HCT116 (cell line): ENCODE results near the gene SNX22. TPM values are rescaled to one million over a fixed set of nuclear protein-coding genes. Genes with fewer than 3 reads are reported as not detected.

Experiments
- ATAC-seq: fragments of 200-7000 bp; cut with Tn5 transposase; 2 replicates; pipeline ENCODE4 v1.9.1; 2020; ENCODE audit warnings: mild to moderate bottlenecking, moderate library complexity
- BruUV-seq: library from RNA; stranded (reverse); fragments of 400-500 nt; replicated peaks from 2 replicates; lab custom pipeline; 2021; lab: Mats Ljungman, UMichigan
- CTCF ChIA-PET: fragments of 300-600 bp; sonication (Branson Sonifier 250); formaldehyde crosslinking; loops from one replicate; lab custom pipeline; 2021; ENCODE audit warnings: antibody characterized with exemption; lab: Charles Lee
- POLR2A ChIA-PET: fragments of 300-600, 350-600 bp; sonication (Branson Sonifier 250); formaldehyde crosslinking; loops from one replicate; lab custom pipeline; 2021; ENCODE audit warnings: antibody characterized with exemption; lab: Charles Lee
- RAD21 ChIA-PET, 2 experiments: fragments of 300-600 bp; sonication (Branson Sonifier 250); formaldehyde crosslinking; loops; one replicate each; lab custom pipeline; 2023; ENCODE audit warnings: low total read pairs in 2 of 2; ENCODE audit not compliant: uncharacterized antibody in 2 of 2, unreplicated experiment in 2 of 2, low non-redundant PET in 1 of 2; lab: Charles Lee
- DNase-seq: peaks from one replicate; pipeline ENCODE4 v3.0.0-alpha.2; 2010; ENCODE audit warnings: low read depth, low spot score
- H2AFZ ChIP-seq: fragments of 200-600 bp; shearing (Covaris generic), sonication (generic); 2 replicates; pipeline ENCODE4 v1.6.1; 2017; ENCODE audit warnings: low read depth, mixed run types, mixed read lengths, antibody characterized with exemption, low read length; ENCODE audit not compliant: poor library complexity, severe bottlenecking
- H3K27ac ChIP-seq: 2 replicates; pipeline ENCODE4 v1.5.1; 2012; ENCODE audit warnings: low read depth, low read length
- H3K27me3 ChIP-seq: fragments of 200-600 bp; sonication (generic); 2 replicates; pipeline ENCODE4 v1.6.1; 2016; ENCODE audit warnings: mixed run types, low read length, mixed read lengths; ENCODE audit not compliant: insufficient read depth
- H3K36me3 ChIP-seq, 2 experiments: fragments of 200-500 bp in 1 of 2; fragments of 200-600 bp in 1 of 2; sonication (Bioruptor generic) in 1 of 2; sonication (generic) in 1 of 2; 2 replicates each; pipeline versions ENCODE4 v1.5.1 to v1.6.1; 2014 to 2016; ENCODE audit warnings: low read length in 2 of 2, inconsistent platforms in 1 of 2, mixed read lengths in 1 of 2, mixed run types in 1 of 2; ENCODE audit not compliant: insufficient read depth in 2 of 2, control insufficient read depth in 1 of 2
- H3K4me1 ChIP-seq, 2 experiments: fragments of 200-600 bp in 1 of 2; sonication (generic) in 1 of 2; 2 replicates each; pipeline versions ENCODE4 v1.5.1 to v1.6.1; 2012 to 2017; ENCODE audit warnings: low read length in 2 of 2, inconsistent platforms in 1 of 2, mild to moderate bottlenecking in 1 of 2, mixed read lengths in 1 of 2, mixed run types in 1 of 2, moderate library complexity in 1 of 2; ENCODE audit not compliant: insufficient read depth in 2 of 2, control insufficient read depth in 1 of 2
- H3K4me2 ChIP-seq: fragments of 200-600 bp; sonication (generic); 2 replicates; pipeline ENCODE4 v1.6.1; 2017; ENCODE audit warnings: mixed run types, low read length, mixed read lengths
- H3K4me3 ChIP-seq, 2 experiments: fragments of 200-600 bp in 1 of 2; sonication (generic) in 1 of 2; replicated peaks in 1 of 2; 2 replicates each; pipeline ENCODE4 v1.5.1; 2011 to 2016; ENCODE audit warnings: low read length in 2 of 2, control low read depth in 1 of 2, low read depth in 1 of 2, mild to moderate bottlenecking in 1 of 2, mixed read lengths in 1 of 2, mixed run types in 1 of 2
- H3K79me2 ChIP-seq: fragments of 200-600 bp; sonication (generic); 2 replicates; pipeline ENCODE4 v1.6.1; 2017; ENCODE audit warnings: mild to moderate bottlenecking, mixed run types, low read length, moderate library complexity, mixed read lengths; ENCODE audit not compliant: insufficient read depth
- H3K9ac ChIP-seq: fragments of 200-600 bp; sonication (generic); 2 replicates; pipeline ENCODE4 v1.6.1; 2016; ENCODE audit warnings: low read length, mixed read lengths
- H3K9me2 ChIP-seq: fragments of 200-600 bp; sonication (generic), shearing (Covaris generic); 2 replicates; pipeline ENCODE4 v1.6.1; 2017; ENCODE audit warnings: mixed run types, mild to moderate bottlenecking, moderate library complexity; ENCODE audit not compliant: insufficient read depth
- H3K9me3 ChIP-seq, 2 experiments: fragments of 200-500 bp in 1 of 2; fragments of 200-600 bp in 1 of 2; sonication (Bioruptor generic) in 1 of 2; sonication (generic) in 1 of 2; 2 replicates each; pipeline ENCODE4 v1.6.1; 2014 to 2017; ENCODE audit warnings: low read length in 2 of 2, mixed read lengths in 2 of 2, inconsistent platforms in 1 of 2, low read depth in 1 of 2, mild to moderate bottlenecking in 1 of 2, mixed run types in 1 of 2, moderate library complexity in 1 of 2; ENCODE audit not compliant: control insufficient read depth in 1 of 2, insufficient read depth in 1 of 2
- H4K20me1 ChIP-seq: fragments of 200-600 bp; sonication (generic), shearing (Covaris generic); 2 replicates; pipeline ENCODE4 v1.6.1; 2017; ENCODE audit warnings: mixed run types, mild to moderate bottlenecking, moderate library complexity; ENCODE audit not compliant: insufficient read depth
- CBX3 ChIP-seq: IDR thresholded peaks from 2 replicates; pipeline ENCODE4 v1.6.1; 2012; ENCODE audit warnings: low read depth
- ELF1 ChIP-seq: IDR thresholded peaks from 2 replicates; pipeline ENCODE4 v1.6.1; 2012; ENCODE audit warnings: low read depth, borderline replicate concordance
- EZH2 ChIP-seq: fragments of 200-600 bp; sonication (generic); IDR thresholded peaks from 2 replicates; pipeline ENCODE4 v1.6.1; 2017; ENCODE audit warnings: antibody characterized with exemption, mixed run types
- JUND ChIP-seq: IDR thresholded peaks from 2 replicates; pipeline ENCODE4 v1.6.1; 2012
- POLR2A ChIP-seq: IDR thresholded peaks from 2 replicates; pipeline ENCODE4 v1.7.0; 2011; ENCODE audit warnings: borderline replicate concordance; ENCODE audit not compliant: insufficient read depth, insufficient read length; ENCODE audit errors: extremely low read depth
- RAD21 ChIP-seq: IDR thresholded peaks from 2 replicates; pipeline ENCODE4 v1.6.1; 2012; ENCODE audit warnings: low read depth, mild to moderate bottlenecking
- SIN3A ChIP-seq: IDR thresholded peaks from 2 replicates; pipeline ENCODE4 v1.6.1; 2012; ENCODE audit warnings: low read depth
- TCF7L2 ChIP-seq: IDR thresholded peaks from 2 replicates; pipeline ENCODE4 v1.7.0; 2011; ENCODE audit warnings: borderline replicate concordance, inconsistent platforms; ENCODE audit not compliant: insufficient read depth, insufficient read length; ENCODE audit errors: extremely low read depth
- ZFX ChIP-seq: fragments of 450-650 bp; IDR thresholded peaks from 2 replicates; pipeline ENCODE4 v1.6.1; 2017
- intact Hi-C: fragments of 100-400 bp; cut with micrococcal nuclease; formaldehyde crosslinking; loops from 2 replicates; pipeline ENCODE4 v1.10.0; 2022
- total RNA-seq: library from RNA; stranded (reverse); gene quantifications from one replicate; pipeline ENCODE4 v1.2.1, GENCODE V29; 2021; ENCODE audit not compliant: unreplicated experiment
- TF ChIP-seq, protein P1 (sequence below): IDR thresholded peaks from 2 replicates; pipeline ENCODE4 v1.6.1; 2012; ENCODE audit warnings: low read depth
- TF ChIP-seq, protein P2 (sequence below): IDR thresholded peaks from 2 replicates; pipeline ENCODE4 v1.6.1; 2012

Gene SNX22
- total RNA-seq, 1 experiment from 2014 or later = 6.3 TPM

GRCh38 chr15:64146885-64147681, 4.4 kb upstream of the SNX22 start:
- H3K9ac ChIP-seq = no peak overlapping the region
- no peak for DNase-seq
- no TSS peak for BruUV-seq
- H3K79me2 ChIP-seq = no peaks in the 10 kb centered on the region
- H2AFZ ChIP-seq = no peak overlapping the region
- TF ChIP-seq JUND = no peak
- TF ChIP-seq SIN3A = no peak
- no peak for TF ChIP-seq ZFX
- TF ChIP-seq CBX3 = no peak
- TF ChIP-seq, all 23 proteins: peak for 0
- H3K9me3 ChIP-seq = no peaks in the 10 kb centered on the region
- RAD21 ChIA-PET = no interaction called here
- no peaks in the 10 kb centered on the region for H4K20me1 ChIP-seq
- no peak overlapping the region for H3K27ac ChIP-seq
- H3K4me3 ChIP-seq = no peak overlapping the region
- no peaks in the 10 kb centered on the region for H3K27me3 ChIP-seq
- POLR2A ChIA-PET = no interaction called here
- no peak for ATAC-seq
- intact Hi-C loops = no loop called here
- CTCF ChIA-PET = no interaction called here
- H3K36me3 ChIP-seq = no peaks in the 10 kb centered on the region; a peak in 1 of 4 replicates
- H3K4me1 ChIP-seq = peaks cover 0 to 15% of the 10 kb centered on the region in 2 experiments; a peak in 3 of 4 replicates
- H3K4me2 ChIP-seq = no peak overlapping the region
- H3K9me2 ChIP-seq = no peaks in the 10 kb centered on the region

DNA sequence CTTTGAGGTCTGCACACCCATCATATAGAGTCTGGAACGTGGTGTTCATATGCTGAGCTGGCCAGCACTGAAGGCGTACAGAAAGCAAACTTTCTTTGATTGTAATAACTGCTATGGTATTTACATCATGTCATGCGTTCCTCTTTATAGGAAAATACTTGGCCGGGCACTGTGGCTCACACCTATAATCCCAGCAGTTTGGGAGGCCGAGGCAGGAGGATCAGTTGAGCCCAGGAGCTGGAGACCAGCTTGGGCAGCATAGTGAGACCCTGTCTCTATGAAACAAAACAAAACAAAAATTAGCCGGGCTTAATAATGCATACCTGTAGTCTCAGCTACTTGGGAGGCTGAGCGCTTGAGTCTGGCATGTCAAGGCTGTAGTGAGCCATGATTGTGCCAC, 3.4 kb upstream of the SNX22 start:
- Histone ChIP-seq H3K27ac (no peak overlapping the region), H2AFZ (no peak overlapping the region), H3K36me3 (no peaks in the 10 kb centered on the region; a peak in 1 of 4 replicates), H3K9me2 (no peaks in the 10 kb centered on the region), H3K9ac (no peak overlapping the region), H3K79me2 (no peaks in the 10 kb centered on the region), H3K4me2 (no peak overlapping the region), H4K20me1 (no peaks in the 10 kb centered on the region), H3K9me3 (no peaks in the 10 kb centered on the region), H3K4me1 (peaks cover 4 to 26% of the 10 kb centered on the region in 2 experiments), H3K4me3 (no peak overlapping the region), H3K27me3 (no peaks in the 10 kb centered on the region)
- intact Hi-C loops = no loop called here
- RAD21 ChIA-PET = no interaction called here
- CTCF ChIA-PET = no interaction called here
- POLR2A ChIA-PET = no interaction called here
- BruUV-seq = no TSS peak
- ATAC-seq = no peak
- TF ChIP-seq RAD21 (no peak), ELF1 (no peak), EZH2 (no peak), CBX3 (no peak), TCF7L2 (no peak), POLR2A (no peak)
- TF ChIP-seq, protein P1, sequence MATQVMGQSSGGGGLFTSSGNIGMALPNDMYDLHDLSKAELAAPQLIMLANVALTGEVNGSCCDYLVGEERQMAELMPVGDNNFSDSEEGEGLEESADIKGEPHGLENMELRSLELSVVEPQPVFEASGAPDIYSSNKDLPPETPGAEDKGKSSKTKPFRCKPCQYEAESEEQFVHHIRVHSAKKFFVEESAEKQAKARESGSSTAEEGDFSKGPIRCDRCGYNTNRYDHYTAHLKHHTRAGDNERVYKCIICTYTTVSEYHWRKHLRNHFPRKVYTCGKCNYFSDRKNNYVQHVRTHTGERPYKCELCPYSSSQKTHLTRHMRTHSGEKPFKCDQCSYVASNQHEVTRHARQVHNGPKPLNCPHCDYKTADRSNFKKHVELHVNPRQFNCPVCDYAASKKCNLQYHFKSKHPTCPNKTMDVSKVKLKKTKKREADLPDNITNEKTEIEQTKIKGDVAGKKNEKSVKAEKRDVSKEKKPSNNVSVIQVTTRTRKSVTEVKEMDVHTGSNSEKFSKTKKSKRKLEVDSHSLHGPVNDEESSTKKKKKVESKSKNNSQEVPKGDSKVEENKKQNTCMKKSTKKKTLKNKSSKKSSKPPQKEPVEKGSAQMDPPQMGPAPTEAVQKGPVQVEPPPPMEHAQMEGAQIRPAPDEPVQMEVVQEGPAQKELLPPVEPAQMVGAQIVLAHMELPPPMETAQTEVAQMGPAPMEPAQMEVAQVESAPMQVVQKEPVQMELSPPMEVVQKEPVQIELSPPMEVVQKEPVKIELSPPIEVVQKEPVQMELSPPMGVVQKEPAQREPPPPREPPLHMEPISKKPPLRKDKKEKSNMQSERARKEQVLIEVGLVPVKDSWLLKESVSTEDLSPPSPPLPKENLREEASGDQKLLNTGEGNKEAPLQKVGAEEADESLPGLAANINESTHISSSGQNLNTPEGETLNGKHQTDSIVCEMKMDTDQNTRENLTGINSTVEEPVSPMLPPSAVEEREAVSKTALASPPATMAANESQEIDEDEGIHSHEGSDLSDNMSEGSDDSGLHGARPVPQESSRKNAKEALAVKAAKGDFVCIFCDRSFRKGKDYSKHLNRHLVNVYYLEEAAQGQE = no peak
- TF ChIP-seq, protein P2, sequence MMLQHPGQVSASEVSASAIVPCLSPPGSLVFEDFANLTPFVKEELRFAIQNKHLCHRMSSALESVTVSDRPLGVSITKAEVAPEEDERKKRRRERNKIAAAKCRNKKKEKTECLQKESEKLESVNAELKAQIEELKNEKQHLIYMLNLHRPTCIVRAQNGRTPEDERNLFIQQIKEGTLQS = no peak
- DNase-seq = no peak
